ENCODE results near the gene ZP2.
"Not testable (repeated sequence)": the region's sequence is repeated elsewhere in the genome, so short reads cannot be mapped to it uniquely, and the experiment has no call there.

Gene ZP2

DNA sequence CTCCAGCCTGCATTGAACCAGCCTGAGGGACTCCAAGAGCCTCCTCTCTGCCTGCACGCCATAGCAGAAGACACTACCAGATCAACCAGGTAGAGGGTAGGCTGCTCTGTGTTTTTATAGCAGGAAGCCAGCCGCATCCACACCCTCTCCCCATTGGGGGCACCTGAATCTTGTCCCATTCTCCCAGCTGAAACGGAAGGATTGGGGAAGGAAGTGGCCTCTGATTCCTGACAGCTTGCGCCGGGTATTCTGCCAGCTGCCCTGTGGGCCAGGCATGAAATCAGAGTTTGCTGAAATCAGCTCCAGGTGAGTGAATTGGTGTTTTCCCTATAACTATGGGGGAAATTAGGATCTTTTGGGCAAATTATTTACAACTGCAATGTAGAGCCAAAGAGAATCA lies at the start of gene ZP2:
TSS of gene ZP2 (minus strand) at position 89 of the 400 bp plus-strand sequence. CDS start at position 62, 27 bp downstream.
- Mint-ChIP-seq H3K27me3 (ENCODE audit: low read depth) (peaks cover 8% of the 10 kb centered on the region), H3K4me1 (ENCODE audit: low read depth) (no peaks in the 10 kb centered on the region), H3K27ac (no peak within 1 kb of the TSS), H3K36me3 (ENCODE audit: low read depth) (no peaks in the 10 kb centered on the region), H3K9me3 (no peaks in the 10 kb centered on the region), H3K4me3 (no peak within 1 kb of the TSS)

DNA sequence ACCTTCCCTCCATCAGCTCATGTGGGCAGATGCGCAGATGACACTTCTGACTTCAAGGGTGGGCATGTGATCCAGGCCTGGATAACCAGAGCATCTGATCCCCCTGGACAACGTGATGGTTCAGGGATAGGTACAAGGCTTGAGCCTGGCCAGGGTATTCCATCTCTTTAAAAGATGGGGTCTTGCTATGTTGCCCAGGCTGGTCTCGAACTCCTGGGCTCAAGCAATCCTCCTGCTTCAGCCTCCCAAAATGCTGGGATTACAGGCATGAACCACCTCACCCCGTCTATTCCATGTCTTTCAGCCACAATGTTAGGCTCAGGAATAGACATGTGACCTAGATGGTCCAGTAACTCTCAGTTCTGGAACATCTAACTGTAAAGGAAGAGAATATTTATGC lies 45.9 kb upstream of the ZP2 start:
- Mint-ChIP-seq H3K9me3 (no peaks in the 10 kb centered on the region), H3K4me3 (no peak overlapping the region), H3K36me3 (ENCODE audit: low read depth) (no peaks in the 10 kb centered on the region), H3K4me1 (ENCODE audit: low read depth) (no peaks in the 10 kb centered on the region), H3K27me3 (ENCODE audit: low read depth) (peaks cover 10% of the 10 kb centered on the region), H3K27ac (no peak overlapping the region)

DNA sequence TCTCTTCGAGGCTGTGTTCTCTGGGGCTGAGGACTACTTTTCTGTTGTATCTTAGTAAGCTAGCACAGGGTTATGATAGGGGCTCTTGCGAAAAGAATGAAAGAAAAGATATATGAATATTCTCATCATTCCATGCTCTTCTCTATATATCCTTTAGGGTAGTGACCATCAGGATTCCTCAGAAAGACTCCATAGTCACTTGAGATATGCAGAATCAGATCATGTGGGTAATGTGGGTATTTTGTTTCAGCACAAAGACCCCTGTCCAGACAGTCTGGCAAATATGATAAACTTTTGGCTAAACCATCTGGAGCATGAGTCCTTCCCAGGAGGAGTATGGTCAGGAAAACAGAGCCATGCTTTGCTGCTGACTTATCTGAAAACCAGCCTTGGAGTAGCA lies 45.3 kb upstream of the ZP2 start:
- Mint-ChIP-seq H3K36me3 (ENCODE audit: low read depth) (no peaks in the 10 kb centered on the region), H3K27ac (no peak overlapping the region), H3K4me3 (no peak overlapping the region), H3K9me3 (no peaks in the 10 kb centered on the region), H3K4me1 (ENCODE audit: low read depth) (no peaks in the 10 kb centered on the region), H3K27me3 (ENCODE audit: low read depth) (peaks cover 12% of the 10 kb centered on the region)

DNA sequence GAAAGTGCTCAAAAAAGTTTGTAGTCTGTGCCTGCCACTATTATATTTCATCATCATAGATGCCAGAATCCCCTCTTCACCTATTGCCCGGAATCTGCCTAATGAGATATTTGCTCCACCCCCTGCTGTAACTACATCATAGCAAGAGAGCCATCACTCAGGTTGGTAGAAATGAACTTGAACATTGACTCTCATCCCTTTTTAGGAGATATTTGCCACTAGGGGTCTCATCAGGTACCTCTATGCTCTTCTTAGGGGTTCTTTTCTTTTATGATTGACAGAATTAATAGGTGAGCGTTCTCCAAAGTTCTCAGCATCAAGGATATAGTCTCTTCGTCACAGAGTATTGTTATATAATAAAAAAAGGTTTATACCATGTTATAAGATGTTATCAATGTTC lies 42.1 kb upstream of the ZP2 start:
- Mint-ChIP-seq H3K4me3 (no peak overlapping the region), H3K27me3 (ENCODE audit: low read depth) (peaks cover 18% of the 10 kb centered on the region)

DNA sequence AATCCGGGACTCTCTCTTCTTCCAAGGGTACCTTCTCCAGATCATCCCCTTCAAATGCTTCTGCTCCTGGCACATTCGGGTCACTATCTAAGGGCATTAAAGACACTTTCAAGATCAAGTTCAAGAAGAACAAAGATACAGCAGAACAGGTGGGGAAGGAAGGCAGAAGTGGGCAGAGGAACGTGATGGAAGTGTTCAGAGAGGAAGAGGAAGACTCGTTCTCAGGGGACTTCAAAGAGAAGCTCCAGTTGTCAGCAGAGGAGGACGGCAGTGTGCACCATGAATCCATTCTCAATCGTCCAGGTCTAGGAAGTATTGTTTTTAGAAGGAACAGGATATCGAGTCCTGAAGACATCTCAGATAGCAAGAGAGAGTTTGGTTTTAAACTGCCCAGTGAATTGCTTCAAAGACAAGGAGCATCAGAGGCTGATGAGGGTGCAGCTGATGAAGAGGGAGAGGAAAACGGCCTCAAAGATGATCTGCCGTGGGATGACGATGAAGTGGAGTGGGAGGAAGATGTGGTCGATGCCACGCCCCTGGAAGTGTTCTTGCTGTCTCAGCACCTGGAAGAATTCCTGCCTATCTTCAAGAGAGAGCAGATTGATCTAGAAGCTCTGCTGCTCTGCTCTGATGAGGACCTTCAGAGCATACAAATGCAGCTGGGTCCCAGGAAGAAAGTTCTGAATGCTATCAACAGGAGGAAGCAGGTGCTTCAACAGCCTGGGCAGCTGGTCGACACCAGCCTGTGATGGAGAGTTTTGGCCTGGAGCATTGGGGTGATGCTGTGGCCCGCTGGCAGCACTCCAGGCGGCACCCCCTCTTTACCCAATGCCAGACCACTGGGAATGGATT lies 38.9 kb upstream of the ZP2 start:
- Mint-ChIP-seq H3K9me3 (no peaks in the 10 kb centered on the region), H3K27ac (no peak overlapping the region), H3K4me3 (no peak overlapping the region), H3K36me3 (ENCODE audit: low read depth) (no peaks in the 10 kb centered on the region), H3K4me1 (ENCODE audit: low read depth) (no peaks in the 10 kb centered on the region), H3K27me3 (ENCODE audit: low read depth) (peaks cover 22% of the 10 kb centered on the region)

More for the DNA sequence above, 42.1 kb upstream of the ZP2 start:
- no peaks in the 10 kb centered on the region for H3K9me3 Mint-ChIP-seq
- no peaks in the 10 kb centered on the region for H3K36me3 Mint-ChIP-seq (ENCODE audit: low read depth)
- no peaks in the 10 kb centered on the region for H3K4me1 Mint-ChIP-seq (ENCODE audit: low read depth)
- H3K27ac Mint-ChIP-seq: no peak overlapping the region

DNA sequence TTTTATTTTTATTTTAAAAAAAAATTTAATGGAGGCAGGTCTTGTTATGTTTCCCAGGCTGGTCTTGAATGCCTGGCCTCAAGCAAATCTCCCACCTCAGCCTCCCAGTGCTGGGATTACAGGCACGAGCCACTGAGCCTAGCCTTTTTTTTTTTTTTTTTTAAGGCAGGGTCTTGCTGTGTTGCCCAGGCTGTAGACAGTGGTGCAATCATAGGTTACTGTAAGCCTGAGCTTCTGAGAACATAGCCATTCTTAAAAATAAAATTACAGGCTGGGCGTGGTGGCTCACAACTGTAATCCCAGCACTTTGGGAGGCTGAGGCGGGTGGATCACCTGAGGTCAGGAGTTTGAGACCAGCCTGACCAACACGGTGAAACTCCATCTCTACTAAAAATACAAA lies 36.8 kb upstream of the ZP2 start:
- not testable (repeated sequence) for H3K36me3 Mint-ChIP-seq (ENCODE audit: low read depth)

DNA sequence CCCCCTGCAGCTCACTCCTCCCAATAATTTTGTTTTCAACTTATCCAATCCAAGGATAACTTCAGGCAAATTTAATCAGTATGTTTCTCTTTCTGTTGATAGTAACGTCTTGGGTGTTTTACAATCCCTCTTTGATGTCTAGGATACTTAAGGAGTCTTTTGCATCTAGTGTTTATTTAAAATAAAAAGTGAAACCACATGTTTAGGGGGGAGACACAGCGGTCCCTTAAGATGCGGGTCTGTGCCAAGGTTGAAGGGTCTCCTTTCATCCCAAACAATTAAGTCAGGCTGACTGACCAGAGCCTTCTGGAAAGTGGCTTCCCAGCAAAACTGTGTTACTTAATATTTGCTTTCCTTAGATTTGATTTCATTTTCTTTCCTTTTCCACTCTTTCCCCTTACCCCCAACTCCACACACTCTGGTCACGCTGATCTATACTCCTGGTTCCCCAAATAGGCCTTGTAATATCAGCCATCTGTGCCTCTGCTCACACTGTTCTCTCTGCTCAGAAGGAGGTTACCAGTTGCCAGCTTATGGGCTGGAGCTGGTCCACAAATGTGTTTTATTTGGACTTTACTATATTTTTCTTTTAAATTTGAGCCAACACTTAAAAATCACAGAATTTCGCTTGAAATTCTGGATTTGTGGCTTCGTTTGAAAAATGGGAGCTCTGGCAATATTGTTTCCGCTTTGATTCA lies 33.3 kb upstream of the ZP2 start:
- H3K27me3 Mint-ChIP-seq (ENCODE audit: low read depth): peaks cover 10% of the 10 kb centered on the region

More for the DNA sequence above, 36.8 kb upstream of the ZP2 start:
- not testable (repeated sequence) for H3K4me3 Mint-ChIP-seq; H3K4me1 Mint-ChIP-seq (ENCODE audit: low read depth); H3K9me3 Mint-ChIP-seq; H3K27ac Mint-ChIP-seq
- H3K27me3 Mint-ChIP-seq (ENCODE audit: low read depth): peaks cover 23% of the 10 kb centered on the region

DNA sequence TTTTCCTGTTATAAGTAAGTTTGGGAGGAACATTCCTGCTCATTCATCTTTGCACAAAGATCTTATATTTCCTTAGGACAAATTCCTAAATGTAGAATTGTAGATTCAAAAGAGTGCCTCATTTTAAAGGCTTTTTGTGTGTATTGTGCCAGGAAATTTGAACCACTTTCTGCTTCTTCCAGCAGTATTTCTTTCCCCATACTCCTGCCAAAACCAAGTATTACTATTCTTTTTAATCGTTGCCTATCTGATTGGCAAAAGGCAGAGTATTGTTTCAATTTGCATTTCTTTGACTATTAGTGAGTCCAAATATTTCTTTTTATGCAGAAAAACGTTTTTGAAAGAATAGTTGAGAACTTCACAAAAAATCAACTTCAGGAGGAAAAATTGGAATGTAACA lies 31.4 kb upstream of the ZP2 start:
- Mint-ChIP-seq H3K27me3 (ENCODE audit: low read depth) (peaks cover 10% of the 10 kb centered on the region), H3K4me1 (ENCODE audit: low read depth) (no peaks in the 10 kb centered on the region), H3K4me3 (no peak overlapping the region), H3K27ac (no peak overlapping the region), H3K9me3 (no peaks in the 10 kb centered on the region), H3K36me3 (ENCODE audit: low read depth) (no peaks in the 10 kb centered on the region)

More for the DNA sequence above, 33.3 kb upstream of the ZP2 start:
- H3K4me3 Mint-ChIP-seq: no peak overlapping the region
- no peaks in the 10 kb centered on the region for H3K4me1 Mint-ChIP-seq (ENCODE audit: low read depth)
- H3K36me3 Mint-ChIP-seq (ENCODE audit: low read depth): no peaks in the 10 kb centered on the region
- no peaks in the 10 kb centered on the region for H3K9me3 Mint-ChIP-seq
- H3K27ac Mint-ChIP-seq: no peak overlapping the region

DNA sequence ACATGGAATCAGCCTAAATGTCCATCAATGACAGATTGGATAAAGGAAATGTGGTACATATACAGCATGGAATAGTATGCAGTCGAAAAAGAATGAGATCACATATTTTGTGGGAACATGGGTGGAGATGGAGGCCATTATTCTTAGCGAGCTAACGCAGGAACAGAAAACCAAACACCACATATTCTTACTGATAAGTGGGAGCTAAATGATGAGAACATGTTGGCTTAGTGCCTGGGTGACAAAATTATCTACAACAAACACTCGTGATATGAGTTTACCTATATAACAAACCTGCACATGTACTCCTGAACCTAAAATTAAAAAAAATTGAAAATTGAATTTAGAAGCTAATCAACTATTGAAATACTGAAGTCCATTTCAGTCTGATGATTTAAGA lies 28.3 kb upstream of the ZP2 start:
- Mint-ChIP-seq H3K9me3 (no peaks in the 10 kb centered on the region), H3K4me1 (ENCODE audit: low read depth) (no peaks in the 10 kb centered on the region), H3K27me3 (ENCODE audit: low read depth) (peaks cover 7% of the 10 kb centered on the region)

DNA sequence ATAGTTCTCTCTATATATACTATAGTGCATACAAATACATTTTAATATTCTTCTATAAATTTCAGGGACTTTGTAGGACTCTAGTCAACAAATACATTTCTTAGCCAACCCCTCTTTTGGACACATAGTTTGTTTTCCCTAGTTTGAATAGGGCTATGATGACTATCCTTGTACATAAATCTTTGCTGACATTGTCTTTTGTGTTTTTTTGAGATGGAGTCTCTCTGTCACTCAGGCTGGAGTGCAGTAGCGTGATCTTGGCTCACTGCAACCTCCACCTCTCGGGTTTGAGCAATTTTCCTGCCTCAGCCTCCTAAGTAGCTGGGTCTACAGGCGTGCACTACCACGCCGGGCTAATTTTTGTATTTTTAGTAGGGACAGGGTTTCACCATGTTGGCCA lies 25.5 kb upstream of the ZP2 start:
- H3K27me3 Mint-ChIP-seq (ENCODE audit: low read depth): peaks cover 9% of the 10 kb centered on the region
- H3K4me1 Mint-ChIP-seq (ENCODE audit: low read depth): no peaks in the 10 kb centered on the region
- no peaks in the 10 kb centered on the region for H3K36me3 Mint-ChIP-seq (ENCODE audit: low read depth)
- H3K9me3 Mint-ChIP-seq: no peaks in the 10 kb centered on the region
- H3K4me3 Mint-ChIP-seq: no peak overlapping the region
- H3K27ac Mint-ChIP-seq: no peak overlapping the region

More for the DNA sequence above, 28.3 kb upstream of the ZP2 start:
- H3K27ac Mint-ChIP-seq: no peak overlapping the region
- H3K36me3 Mint-ChIP-seq (ENCODE audit: low read depth): no peaks in the 10 kb centered on the region
- H3K4me3 Mint-ChIP-seq: no peak overlapping the region

DNA sequence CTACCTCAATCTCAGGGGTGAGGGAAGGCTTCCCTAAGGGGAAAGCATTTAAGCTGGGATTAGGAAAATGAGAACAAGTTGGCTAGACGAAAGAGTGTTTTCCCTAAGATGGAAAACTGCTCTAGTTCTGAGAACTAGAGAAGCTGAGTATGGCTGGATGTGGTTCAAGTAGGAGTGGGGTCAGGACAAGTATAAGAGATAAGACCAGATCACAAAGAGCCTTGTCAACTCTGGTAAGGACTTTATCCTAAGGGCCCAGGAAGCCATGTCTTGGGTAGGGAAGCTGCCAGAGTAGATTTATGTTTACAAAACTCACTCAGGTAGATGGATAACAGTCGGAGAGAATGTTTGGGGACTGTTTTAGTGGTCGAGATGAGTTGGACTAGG lies 23.8 kb upstream of the ZP2 start:
- no peak overlapping the region for H3K4me3 Mint-ChIP-seq
- H3K27me3 Mint-ChIP-seq (ENCODE audit: low read depth): peaks cover 20% of the 10 kb centered on the region
- H3K4me1 Mint-ChIP-seq (ENCODE audit: low read depth): no peaks in the 10 kb centered on the region
- H3K36me3 Mint-ChIP-seq (ENCODE audit: low read depth): no peaks in the 10 kb centered on the region
- H3K9me3 Mint-ChIP-seq: no peaks in the 10 kb centered on the region
- H3K27ac Mint-ChIP-seq: no peak overlapping the region

DNA sequence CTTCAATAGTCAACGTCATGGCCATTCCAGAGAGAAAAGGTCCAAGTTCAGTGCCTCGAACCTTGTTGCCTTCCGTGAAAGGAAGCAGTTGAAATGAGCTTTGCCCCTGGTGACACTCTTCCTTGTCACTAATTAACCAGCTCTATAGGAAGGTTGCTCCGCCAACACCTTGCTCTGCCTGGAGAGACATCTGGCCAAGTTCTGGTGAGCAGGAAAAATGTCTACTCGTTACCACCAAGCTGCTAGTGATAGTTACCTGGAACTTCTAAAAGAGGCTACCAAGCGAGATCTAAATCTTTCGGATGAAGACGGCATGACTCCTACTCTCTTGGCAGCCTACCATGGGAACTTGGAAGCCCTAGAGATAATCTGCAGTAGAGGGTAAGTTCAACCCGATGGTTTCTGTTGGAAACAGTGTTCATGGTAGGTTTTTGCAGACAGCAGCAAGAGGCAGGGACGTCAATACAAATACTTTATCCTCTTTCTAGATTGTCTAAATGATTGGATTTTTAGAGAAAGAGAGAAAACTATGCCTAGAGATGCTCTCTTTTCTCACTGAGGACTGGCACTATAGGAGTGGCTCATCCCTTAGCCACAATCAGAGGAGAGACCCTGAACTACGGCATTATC lies 22.3 kb upstream of the ZP2 start, which contains the start of gene ANKS4B:
TSS of gene ANKS4B (plus strand) at position 179 of the 630 bp plus-strand sequence. CDS start at position 218, 39 bp downstream.
- Mint-ChIP-seq H3K36me3 (ENCODE audit: low read depth) (no peaks in the 10 kb centered on the region), H3K27me3 (ENCODE audit: low read depth) (peaks cover 20% of the 10 kb centered on the region), H3K9me3 (no peaks in the 10 kb centered on the region), H3K4me3 (no peak within 1 kb of the TSS), H3K4me1 (ENCODE audit: low read depth) (no peaks in the 10 kb centered on the region), H3K27ac (no peak within 1 kb of the TSS)

DNA sequence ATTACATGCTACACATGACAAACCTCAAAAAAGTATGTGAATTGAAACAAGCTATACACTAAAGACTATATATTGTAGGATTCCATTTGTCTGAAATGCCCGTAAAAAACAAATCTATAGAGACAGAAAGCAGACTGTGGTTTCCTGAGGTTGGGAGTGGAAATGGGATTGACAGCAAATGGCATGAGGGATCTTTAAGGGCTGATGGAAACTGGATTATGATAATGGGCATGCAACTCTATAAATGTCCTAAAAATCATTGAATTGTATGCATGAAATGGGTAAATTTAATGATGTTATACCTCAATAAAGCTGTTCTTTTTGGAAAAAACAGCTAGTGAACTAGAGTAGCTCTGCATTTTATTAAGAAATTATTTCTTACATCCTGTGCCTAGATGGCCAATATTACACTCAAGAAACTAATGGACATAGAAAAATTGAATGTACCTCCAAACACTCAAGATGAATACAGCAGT lies 21.7 kb upstream of the ZP2 start:
- Mint-ChIP-seq H3K4me1 (ENCODE audit: low read depth) (no peaks in the 10 kb centered on the region), H3K4me3 (no peak overlapping the region), H3K27me3 (ENCODE audit: low read depth) (peaks cover 24% of the 10 kb centered on the region)

DNA sequence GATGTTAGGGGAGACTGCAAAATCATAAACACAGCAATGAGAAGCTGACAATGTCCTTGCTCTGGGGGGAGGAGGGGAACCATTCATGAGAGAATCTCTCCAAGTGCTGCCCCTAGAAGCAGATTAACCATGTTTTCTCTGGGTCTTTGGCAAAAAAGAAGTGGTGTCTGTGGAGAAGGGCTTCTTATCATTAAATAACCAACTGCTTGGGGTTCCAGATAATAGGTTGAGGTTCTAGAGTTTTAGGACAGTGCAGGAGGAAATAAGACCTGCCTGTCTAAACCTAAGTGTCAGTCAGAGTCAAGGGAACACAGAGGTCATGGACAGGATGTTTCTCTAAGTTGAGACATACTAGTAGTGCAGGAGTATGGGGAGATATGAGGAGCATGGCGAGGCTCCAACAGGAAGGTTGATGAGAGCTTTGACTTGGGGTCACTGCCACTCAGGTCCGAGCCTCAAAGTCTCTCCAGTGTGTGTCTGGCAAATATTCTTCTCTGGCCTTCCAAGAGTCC lies 17.0 kb upstream of the ZP2 start:
- peaks cover 49% of the 10 kb centered on the region for H3K27me3 Mint-ChIP-seq (ENCODE audit: low read depth)
- H3K27ac Mint-ChIP-seq: no peak overlapping the region
- peaks cover 3% of the 10 kb centered on the region for H3K4me1 Mint-ChIP-seq (ENCODE audit: low read depth)

More for the DNA sequence above, 21.7 kb upstream of the ZP2 start:
- Mint-ChIP-seq H3K9me3 (no peaks in the 10 kb centered on the region), H3K36me3 (ENCODE audit: low read depth) (no peaks in the 10 kb centered on the region), H3K27ac (no peak overlapping the region)

More for the DNA sequence above, 17.0 kb upstream of the ZP2 start:
- no peaks in the 10 kb centered on the region for H3K36me3 Mint-ChIP-seq (ENCODE audit: low read depth)
- no peak overlapping the region for H3K4me3 Mint-ChIP-seq
- H3K9me3 Mint-ChIP-seq: no peaks in the 10 kb centered on the region

Measured in T-helper 1 cell treated with Interleukin-12 subunit alpha and Interleukin-12 subunit beta and Interleukin-4 antibody, amounts not matched to agents 30 μg/mL and 1 μg/mL, for 36 hours (primary cell).